CD1c-positive myeloid dendritic cell (primary cell): ENCODE measurements around the gene EFNA1.

Source experiments
- DNase-seq: peaks from one replicate; pipeline ENCODE4 v3.0.0-alpha.2; 2016; ENCODE audit errors: extremely low spot score

The EFNA1 gene, protein sequence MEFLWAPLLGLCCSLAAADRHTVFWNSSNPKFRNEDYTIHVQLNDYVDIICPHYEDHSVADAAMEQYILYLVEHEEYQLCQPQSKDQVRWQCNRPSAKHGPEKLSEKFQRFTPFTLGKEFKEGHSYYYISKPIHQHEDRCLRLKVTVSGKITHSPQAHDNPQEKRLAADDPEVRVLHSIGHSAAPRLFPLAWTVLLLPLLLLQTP

DNA sequence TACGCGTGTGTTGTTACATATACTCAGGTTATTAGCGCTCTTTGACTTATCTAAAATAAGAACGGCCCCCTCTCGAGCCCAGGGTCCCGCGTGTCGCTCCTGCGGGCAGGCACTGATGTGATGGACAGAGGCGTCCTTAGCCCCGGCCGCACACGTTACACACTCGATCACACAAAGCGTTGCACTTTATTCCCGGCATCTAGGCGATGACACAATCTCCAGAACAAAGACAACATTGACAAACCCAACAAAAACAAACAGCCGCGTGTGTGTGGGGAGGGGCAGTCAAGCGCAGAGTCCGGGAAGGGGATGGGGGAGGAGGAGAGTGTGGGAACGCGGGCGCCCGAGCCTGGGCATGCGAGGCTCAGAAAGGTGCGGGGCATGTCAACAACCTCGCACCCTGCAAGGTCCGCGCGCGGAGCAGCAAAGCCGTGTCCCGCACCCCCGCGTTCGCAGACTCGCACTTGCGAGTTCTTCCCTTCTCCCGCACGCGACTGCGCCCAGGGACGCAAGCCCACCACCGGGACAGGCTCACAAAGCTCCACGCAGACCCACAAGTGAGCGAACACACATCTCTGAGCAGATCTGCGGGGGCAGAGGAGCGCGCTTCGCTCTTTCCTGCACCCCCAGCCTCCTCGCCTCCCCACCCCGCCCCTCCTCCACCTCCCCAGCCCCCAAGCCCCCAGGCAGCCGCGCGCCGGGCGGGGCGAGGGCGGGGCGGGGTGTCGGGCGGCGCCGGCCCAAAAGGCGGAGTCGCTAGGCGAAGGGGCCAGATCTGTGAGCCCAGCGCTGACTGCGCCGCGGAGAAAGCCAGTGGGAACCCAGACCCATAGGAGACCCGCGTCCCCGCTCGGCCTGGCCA, at the start of gene EFNA1:
TSS of gene EFNA1 (plus strand) at position 772 of the 862 bp plus-strand sequence. CDS start 102 bp downstream, outside the sequence.
- peak; percentile 53 for DNase-seq

DNA sequence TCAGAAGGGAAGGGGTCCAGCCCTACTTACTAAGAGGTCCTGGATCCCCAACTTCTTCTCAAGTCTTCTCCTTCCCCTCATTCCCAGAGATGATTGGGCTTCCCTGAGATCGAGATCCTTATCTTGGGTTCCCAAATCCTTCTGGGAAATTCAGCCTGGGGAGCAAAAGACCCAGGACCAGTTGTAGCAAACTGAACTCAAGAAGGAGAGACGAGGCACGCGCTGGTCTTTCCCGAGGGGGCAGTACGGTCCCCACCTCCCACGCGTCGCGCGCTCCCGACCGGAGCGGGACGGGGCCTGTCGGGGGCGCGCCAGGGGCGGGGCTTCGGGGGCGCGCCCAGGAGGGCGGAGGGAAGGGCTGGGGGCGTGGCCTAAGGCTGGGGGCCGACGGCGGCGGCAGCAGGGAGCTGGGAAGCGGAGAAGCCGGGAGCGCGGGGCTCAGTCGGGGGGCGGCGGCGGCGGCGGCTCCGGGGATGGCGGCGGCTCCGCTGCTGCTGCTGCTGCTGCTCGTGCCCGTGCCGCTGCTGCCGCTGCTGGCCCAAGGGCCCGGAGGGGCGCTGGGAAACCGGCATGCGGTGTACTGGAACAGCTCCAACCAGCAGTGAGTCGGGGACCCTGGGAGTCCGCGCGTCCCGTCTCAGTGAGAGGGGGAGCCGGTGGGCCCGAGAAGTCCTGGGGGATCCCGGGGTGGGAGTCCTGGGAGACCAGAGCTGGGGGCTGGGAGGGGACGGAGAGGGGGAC, 49.0 kb upstream of the EFNA1 start, which contains the start of gene EFNA3:
TSS of gene EFNA3 (plus strand) at position 369 of the 741 bp plus-strand sequence. CDS start at position 474, 105 bp downstream.
- DNase-seq: peak; percentile 80

DNA sequence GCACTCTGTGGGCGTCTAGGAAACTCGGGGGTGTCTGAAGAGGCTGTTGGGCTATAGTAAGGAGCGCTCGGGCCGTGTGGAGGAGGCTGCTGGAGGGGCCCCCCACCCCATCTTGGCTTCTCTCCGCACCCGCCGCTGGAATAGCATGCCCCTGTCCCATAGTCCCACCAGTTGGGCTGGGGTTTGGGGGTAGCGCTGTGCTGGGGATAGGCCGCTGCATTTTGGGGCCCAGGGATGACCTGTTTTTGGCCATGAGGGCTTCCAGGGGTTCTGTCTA, 48.5 kb upstream of the EFNA1 start:
- no peak for DNase-seq

DNA sequence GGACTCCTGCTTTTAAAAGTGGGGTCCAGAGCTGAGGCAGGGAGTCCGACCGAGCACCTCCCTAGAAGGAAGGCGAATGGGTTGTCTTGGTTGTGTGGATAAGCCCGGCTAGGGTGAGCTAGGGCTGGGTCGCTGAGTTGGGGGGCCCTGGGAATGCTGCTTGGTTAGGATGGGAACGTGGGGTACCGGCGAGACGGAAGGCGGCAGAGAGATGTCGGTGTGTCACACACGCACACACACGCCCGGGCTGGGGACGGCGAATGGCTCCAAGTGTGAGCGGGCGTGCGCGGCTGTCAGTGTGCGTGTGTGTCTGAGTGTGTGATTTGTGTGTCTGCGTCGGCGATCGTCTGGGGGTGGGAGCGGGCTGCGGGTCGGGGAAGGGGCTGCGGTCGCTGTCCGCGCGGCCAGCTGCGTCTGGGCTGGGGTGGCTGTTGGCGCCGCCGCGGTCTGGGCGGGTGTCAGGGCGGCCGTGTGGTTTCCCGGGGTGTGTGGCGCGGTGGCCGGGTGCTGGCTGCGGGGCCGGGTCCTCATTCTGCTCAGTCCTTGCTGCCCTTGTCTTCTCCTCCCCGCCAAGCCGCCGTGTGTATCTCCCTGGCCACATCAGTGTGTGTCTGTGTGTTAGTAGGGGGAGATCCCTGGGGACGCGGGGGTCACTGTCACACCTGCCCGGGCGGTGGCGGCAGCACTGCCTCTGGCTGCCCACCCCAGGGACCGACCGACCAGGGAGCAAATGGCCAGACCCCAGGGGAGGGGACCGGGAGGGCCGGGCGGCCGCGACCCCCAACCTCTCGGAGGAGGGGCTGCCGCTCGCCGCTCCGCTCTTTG, 48.0 kb upstream of the EFNA1 start:
- peak; percentile 23 for DNase-seq

DNA sequence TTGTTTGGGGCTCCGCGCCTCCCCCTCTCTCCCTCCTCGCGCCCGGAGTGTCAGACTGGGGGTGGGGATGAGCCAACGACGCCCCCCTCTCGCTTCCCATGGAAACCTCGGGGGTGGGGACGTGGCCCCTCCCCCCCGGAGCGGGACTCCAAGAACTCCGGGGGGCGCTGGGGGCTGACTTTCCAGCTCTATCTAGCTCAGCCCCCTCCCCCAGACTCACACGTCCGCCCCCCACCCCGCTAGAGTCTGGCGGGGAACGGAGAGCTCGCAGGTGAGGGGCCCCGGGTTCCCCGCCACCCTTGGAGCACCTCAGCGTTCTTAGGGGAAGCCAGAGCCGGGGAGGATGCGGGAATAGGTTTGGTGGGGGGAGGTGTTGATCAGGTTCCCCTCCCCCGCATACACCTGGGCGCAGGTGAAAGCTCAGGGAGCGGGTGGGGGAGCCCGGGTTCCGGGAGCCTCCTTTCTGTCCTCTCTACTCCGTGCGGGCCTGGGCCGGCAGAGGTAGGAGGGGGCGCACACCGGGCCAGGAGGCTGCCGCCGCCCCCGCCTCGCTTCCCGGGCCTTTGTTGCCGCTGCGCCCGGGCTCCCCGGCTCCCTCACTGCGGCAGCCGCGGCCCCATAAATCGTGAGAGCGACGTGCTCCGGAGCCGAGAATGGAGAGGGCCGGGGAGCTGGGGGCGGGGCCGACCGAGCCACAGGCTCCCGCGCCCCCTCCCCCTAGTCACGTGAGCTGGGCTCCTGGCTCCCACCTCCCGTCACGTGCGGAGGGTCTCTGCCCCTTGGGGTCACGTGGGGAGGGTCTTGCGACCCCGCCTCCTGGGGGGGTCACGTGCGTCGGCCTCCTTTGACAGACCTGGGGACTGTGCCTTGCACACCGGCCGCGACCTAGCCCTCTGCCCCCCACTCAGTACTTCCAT, 47.1 kb upstream of the EFNA1 start:
- DNase-seq: peak; percentile 15

DNA sequence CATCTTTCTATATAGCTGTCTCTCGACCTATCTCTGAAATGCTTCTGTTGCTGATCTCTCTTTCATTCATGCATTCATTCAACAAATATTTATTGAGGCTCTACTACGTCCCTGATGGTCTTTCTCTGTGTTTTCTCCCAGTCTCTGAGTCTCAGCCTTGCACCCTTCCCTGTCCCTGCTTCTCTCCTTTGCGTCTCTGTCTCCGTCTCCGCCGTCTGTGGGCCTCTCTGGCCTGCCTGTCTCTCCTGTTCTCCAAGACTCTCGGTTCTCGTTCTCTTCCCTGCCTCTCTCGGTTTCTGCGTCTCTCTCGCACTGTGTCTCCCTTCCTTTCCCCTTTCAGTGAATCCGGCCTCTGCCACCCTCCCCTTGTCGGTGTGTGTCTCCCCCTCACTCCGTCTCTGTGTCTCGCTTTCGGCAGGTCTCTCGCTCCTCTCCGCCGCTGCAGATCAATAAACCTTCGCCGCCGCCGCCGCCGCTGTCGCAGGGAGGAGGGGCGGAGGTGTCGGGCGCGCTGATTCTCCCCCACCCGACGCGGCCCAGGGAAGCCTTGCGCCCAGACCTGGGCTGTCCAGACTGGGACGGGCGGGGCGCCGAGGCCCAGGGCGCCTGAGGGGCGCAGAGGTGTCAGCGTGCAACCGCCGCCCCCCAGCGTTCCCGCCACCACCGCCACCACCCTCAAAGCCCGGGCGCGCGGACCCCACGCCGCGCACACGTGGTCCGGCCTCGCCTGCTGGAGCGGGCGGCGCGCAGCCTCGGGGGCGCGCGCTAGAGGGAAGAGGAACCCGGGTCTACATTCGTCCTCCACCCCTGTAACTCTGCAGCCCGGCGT, 46.0 kb upstream of the EFNA1 start:
- peak; percentile 46 for DNase-seq

DNA sequence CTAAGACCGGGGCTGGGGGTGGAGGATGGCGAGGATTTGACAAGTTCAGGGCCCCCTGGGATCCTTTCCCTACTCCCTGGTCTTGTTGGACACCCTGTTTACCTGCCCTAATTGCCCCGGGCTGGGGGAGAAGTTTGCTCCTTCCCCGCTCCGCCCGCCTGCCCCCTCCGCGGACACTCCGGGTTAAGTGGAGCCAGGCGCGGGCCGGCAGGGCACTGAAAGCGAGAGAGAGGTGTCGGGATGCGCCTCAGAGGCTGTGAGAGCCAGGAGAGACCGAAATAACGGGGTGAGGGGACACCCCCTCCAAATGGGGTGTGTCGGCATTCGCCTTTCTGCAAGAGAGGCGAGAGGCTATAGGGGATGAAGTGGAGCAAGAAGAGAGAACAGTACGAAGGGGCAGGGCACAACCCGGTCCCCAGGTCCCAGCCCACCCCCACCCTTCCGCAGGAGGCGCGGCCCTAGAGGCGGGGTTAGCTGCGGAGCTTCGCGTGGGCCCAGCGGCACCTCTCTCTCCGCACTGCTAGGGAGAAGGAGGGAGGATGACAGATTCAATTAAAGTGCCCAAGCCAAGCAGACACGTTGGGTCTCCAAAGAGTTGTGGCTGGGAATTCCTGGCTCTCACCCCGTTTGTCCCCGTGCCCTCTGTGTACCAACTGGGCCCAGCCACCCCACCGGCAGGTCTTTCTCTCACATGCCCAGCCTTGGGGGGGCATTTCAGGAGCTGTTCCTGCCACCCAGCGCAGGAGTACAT, 45.2 kb upstream of the EFNA1 start:
- DNase-seq: peak; percentile 10

DNA sequence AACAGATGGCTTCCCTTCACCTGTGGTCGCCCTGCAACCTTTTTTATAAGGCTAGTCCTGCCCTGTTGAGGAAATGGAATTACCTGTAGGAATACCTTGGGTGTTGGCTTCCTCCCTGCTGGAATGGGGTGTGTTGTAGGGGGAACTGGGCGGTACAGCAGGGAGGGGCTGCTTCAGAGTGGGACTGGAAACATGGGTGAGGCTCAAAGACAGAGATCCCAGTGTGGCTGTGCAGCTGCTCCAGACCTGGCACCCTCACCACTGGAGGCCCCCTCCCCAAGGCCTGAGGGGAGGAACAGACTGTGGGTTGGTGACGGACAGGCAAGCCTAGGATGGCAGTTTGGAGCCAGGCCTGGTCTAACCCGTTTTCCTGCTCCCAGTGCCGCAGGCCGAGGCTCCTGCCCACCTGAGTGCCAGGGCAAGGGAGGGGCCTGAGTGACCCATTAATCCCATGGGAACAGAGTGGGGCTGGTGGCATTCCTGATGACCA, 44.6 kb upstream of the EFNA1 start:
- DNase-seq: no peak

DNA sequence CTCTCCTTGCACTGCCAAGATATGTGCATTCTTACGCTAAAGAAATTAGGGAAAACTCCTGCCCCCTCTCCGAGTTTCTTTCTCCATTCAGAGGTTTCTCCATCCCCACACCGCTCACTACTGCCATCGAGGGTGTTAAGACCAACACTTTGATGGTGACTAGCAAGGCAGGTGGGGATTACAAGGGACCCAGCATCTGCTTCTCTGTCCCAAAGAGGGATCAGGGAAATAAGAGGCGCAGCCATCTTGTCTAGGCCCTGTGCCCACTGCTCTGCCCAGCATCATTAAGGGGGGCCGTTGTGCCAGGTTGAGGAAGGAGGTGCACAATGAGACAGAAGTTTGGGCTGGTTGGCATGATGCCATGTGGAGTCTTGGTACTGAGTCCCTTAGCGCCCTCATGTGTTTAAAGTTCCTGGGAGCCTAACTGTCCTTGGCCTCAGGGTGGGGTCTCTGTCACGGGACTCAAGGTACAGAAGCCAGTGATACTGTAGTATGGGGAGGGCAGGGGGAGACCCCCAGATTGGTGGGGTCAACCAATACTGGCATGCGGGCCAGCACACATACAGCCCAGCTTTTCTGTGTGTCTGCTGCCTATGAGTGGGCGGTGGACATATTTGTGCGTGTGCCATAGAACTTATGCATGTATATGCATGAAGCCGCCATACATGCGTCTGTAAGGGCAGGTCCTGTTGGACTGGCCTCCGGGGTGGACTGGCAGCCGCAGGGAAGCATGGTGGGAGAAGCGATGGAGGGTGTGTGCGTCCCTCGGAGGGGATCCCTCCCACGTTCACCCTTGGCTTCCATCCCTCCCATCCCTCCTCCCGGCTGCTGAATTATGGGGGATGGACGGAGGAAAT, 43.6 kb upstream of the EFNA1 start:
- DNase-seq: peak; percentile 45

DNA sequence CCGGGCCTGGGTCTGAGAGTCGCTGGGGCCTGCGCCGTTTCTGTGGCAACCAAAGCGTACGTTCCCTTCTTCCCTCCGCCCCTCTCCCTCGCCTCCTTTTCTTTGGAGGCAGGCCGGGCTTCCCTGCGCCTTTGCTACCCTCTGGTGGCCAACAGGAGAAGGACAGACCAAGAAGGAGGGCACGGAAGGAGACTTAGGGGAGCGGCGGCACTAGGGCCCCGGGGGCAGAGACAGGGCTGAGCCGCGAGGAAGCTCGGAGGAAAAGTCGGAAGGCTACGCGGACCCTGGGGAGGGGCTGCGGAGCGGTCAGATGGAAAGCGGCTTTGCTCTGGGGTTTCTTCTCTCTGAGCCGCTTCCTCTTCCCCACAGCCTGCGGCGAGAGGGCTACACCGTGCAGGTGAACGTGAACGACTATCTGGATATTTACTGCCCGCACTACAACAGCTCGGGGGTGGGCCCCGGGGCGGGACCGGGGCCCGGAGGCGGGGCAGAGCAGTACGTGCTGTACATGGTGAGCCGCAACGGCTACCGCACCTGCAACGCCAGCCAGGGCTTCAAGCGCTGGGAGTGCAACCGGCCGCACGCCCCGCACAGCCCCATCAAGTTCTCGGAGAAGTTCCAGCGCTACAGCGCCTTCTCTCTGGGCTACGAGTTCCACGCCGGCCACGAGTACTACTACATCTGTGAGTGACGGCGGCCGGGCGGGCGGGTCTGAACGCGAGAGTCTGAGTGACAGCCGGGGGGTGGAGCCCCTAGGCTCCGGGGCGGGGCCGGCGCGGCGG, 42.8 kb upstream of the EFNA1 start:
- DNase-seq: peak; percentile 94

DNA sequence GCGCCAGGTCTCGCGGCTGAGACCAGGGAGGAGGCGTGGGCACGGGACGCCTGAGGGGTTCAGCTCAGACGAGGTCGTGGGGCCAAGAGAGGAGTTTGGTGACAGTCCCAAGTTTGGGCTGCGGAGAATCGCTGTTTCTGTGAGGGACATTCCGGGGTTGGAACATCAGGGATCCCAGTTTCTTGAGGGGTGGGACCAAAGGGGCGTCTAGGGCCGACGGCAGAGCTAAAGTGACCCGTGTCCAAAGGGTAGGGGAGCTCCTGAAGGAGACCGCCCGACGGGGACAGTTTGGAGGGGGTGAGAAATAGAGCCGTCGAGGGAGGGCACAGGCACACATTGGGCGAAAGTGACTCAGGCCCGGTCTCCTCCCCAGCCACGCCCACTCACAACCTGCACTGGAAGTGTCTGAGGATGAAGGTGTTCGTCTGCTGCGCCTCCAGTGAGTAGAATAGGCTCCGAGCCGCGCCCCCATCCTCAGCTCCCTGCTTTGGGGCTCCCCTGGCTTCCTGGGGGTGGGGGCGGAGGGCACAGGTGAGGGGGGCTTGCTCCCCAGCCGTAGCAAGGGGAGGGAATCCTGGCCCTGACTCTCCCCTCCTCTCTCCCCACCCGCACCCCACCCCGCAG, 42.1 kb upstream of the EFNA1 start:
- peak; percentile 75 for DNase-seq

DNA sequence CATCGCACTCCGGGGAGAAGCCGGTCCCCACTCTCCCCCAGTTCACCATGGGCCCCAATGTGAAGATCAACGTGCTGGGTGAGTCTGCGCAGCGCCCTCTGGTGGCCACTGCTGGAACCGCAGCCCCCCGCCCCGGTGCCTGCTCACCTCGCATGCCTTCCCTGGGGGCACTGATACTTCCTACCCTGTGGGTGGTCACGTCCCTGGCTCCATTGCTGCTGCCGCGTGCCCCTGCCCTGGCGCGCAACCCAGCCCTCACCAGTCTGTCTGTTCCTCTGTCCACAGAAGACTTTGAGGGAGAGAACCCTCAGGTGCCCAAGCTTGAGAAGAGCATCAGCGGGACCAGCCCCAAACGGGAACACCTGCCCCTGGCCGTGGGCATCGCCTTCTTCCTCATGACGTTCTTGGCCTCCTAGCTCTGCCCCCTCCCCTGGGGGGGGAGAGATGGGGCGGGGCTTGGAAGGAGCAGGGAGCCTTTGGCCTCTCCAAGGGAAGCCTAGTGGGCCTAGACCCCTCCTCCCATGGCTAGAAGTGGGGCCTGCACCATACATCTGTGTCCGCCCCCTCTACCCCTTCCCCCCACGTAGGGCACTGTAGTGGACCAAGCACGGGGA, 41.4 kb upstream of the EFNA1 start:
- peak; percentile 77 for DNase-seq

DNA sequence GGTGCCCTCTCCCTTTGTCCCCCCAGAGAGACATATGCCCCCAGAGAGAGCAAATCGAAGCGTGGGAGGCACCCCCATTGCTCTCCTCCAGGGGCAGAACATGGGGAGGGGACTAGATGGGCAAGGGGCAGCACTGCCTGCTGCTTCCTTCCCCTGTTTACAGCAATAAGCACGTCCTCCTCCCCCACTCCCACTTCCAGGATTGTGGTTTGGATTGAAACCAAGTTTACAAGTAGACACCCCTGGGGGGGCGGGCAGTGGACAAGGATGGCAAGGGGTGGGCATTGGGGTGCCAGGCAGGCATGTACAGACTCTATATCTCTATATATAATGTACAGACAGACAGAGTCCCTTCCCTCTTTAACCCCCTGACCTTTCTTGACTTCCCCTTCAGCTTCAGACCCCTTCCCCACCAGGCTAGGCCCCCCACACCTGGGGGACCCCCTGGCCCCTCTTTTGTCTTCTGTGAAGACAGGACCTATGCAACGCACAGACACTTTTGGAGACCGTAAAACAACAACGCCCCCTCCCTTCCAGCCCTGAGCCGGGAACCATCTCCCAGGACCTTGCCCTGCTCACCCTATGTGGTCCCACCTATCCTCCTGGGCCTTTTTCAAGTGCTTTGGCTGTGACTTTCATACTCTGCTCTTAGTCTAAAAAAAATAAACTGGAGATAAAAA, 40.7 kb upstream of the EFNA1 start:
- no peak for DNase-seq

DNA sequence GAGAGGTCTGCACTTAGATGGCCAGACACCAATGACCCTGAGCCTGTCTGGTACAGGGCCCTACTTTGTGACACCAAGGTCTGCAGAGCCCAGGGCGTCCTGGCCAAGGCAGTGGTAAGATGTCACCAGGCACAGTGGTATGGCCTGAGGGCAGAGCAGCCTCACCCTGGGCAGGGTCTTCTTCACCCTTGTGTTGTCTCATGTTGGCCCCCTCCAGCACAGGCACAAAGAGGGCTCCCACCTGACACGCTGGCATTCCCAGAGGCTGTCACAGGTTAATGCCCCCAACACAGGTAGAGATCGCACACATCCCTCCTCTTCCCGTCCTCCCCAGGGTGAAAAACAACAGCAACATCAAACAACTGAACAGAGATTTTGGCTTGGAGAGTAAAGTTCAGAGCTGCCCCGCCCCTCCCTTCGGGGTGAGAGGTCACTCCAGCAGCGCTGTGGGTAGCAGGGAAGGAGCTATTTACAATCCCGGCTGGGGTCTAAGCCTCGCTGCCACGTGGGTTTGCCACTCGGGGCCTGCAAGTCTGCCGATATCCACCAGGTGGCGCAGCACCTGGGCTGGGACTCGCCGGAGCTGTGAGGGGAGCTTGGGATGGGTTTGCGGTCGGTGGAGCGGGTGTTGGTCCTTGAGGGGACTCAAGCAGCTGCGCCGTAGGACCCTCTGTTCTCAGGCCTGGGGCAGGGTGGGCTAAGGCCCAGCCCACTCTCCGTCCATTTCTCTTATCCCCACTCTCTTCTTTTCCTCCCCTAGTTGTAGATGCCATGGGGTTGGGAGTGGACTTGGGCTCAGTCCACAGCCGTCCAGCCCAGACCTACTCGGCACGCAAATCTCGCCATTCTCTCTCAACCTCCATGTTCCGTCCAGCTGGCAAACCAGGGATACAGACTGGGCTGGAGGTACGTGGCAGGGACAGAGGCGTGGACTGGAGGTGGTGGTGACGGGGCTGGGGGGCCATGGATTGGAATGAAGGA, 36.3 kb upstream of the EFNA1 start:
- DNase-seq: peak; percentile 88
